Activated CD8-positive, alpha-beta T cell treated with anti-CD3 and anti-CD28 coated beads, Interleukin-2, amount 10 ng/mL, durations not matched to agents 7 days and 5 days (primary cell): ENCODE results near the gene ZFP64. TPM values are rescaled to one million over a fixed set of nuclear protein-coding genes. Genes with fewer than 3 reads are reported as not detected.
"Not testable (repeated sequence)": the region's sequence is repeated elsewhere in the genome, so short reads cannot be mapped to it uniquely, and the experiment has no call there.

Experiments used
- ATAC-seq: fragments of 150-1000 bp; cut with Tn5 transposase; one replicate; pipeline ENCODE4 v1.10.0; 2021; ENCODE audit warnings: moderate library complexity
- CTCF ChIA-PET: fragments of 350-600 bp; sonication (Branson Sonifier 250); formaldehyde crosslinking; loops from one replicate; lab custom pipeline; 2021; ENCODE audit warnings: antibody characterized with exemption; lab: Charles Lee
- POLR2A ChIA-PET: fragments of 350-600 bp; sonication (Branson Sonifier 250); formaldehyde crosslinking; loops from one replicate; lab custom pipeline; 2021; ENCODE audit warnings: antibody characterized with exemption; lab: Charles Lee
- DNase-seq: peaks from one replicate; pipeline ENCODE4 v3.0.0-alpha.2; 2020
- H3K27ac Mint-ChIP-seq: one replicate; pipeline ENCODE4 v1.8.0; 2021; ENCODE audit warnings: mild to moderate bottlenecking, mixed read lengths
- H3K27me3 Mint-ChIP-seq: one replicate; pipeline ENCODE4 v1.8.0; 2021; ENCODE audit warnings: low read depth, mixed read lengths
- H3K36me3 Mint-ChIP-seq: one replicate; pipeline ENCODE4 v1.8.0; 2021; ENCODE audit warnings: low read depth, mixed read lengths
- H3K4me1 Mint-ChIP-seq: one replicate; pipeline ENCODE4 v1.8.0; 2021; ENCODE audit warnings: low read depth, mixed read lengths
- H3K4me3 Mint-ChIP-seq: one replicate; pipeline ENCODE4 v1.8.0; 2021; ENCODE audit warnings: mild to moderate bottlenecking, mixed read lengths
- H3K9me3 Mint-ChIP-seq: one replicate; pipeline ENCODE4 v1.8.0; 2022; ENCODE audit warnings: mixed read lengths; ENCODE audit not compliant: insufficient read depth
- total RNA-seq, 2 experiments: library from RNA; stranded (reverse); gene quantifications; one replicate each; pipeline ENCODE4 v1.2.3, GENCODE V29; 2021

ZFP64 gene
- total RNA-seq, 2 experiments from 2014 or later = 10.4 to 10.5 TPM

DNA sequence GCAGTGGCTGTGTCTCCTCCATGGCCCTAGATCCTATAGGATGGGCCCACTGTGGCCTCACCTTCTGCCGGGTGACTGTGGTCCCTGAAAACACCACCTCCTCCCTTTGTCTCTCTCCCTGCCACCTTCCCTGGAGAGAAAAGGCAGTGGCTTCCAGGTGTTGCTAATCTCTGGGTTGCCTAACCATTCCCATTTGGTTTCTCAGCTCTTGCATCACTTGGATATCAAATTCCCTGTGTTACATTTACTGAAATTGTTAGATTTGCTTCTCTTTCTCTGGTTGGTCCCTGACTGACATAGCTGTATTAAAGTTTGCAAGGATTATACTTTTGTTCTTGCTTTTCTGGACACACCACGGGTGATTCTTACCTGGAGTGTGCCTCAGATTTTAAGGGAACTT is 9.3 kb upstream of the ZFP64 start:
- H3K27ac Mint-ChIP-seq = no peak overlapping the region
- DNase-seq (no peak), ATAC-seq (no peak)
- ChIA-PET CTCF (no interaction called here), POLR2A (no interaction called here)
- H3K27me3 Mint-ChIP-seq = no peaks in the 10 kb centered on the region
- H3K9me3 Mint-ChIP-seq = no peaks in the 10 kb centered on the region
- no peaks in the 10 kb centered on the region for H3K4me1 Mint-ChIP-seq
- no peaks in the 10 kb centered on the region for H3K36me3 Mint-ChIP-seq
- H3K4me3 Mint-ChIP-seq = no peak overlapping the region

DNA sequence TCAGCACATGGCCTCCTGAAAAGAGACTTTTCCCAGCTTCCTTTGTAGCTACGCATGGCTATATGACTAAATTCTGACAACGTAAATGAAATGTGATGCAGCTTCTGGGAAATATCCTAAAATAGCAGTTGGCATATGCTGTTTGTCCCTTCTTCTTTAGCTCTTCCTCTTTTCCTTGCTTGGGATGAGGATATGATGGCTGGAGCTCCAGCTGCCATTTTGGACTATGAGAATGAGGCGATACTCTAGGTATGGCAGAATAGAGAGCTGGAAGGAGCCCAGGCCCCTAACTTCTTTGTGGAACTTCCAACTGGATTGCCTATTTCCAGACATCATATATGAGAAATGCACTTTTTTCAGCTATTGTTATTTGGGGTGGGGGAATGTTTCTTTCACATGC is 5.3 kb upstream of the ZFP64 start:
- Mint-ChIP-seq H3K4me1 (peaks cover 9% of the 10 kb centered on the region), H3K36me3 (no peaks in the 10 kb centered on the region), H3K9me3 (no peaks in the 10 kb centered on the region), H3K27ac (no peak overlapping the region), H3K4me3 (no peak overlapping the region), H3K27me3 (no peaks in the 10 kb centered on the region)
- ATAC-seq (no peak), DNase-seq (no peak)
- ChIA-PET CTCF (no interaction called here), POLR2A (no interaction called here)

DNA sequence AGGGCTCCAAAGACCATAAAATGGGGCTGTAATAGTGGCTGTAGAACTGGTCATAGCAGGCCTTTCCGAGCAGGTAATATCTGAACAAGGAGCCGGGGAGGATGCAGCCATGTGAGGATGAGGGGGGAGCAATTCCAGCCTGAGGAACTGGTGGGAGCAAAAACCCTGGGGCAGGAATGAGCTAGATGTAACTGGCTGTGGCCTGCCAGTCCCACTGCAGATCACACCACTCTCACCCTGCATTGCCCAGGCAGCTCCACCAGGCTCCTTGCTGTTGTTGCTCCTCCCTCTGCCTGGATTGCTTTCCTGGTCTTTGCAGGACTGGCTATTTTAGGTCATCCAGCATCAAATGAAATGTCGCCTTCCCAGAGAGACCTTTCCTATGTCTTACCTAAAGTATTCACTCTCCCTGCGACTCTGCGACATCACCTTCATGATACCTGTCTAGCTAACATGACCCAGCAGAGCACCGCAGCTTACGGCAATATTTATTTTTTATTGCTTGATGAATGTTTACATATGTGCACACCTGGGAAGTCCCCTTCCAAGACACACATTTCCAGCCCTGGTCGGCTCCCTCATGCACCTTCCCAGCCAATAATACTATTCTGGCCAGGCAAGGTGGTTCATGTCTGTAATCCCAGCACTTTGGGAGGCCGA is 2.4 kb upstream of the ZFP64 start:
- no peak for DNase-seq
- Mint-ChIP-seq H3K27me3 (no peaks in the 10 kb centered on the region), H3K27ac (no peak overlapping the region), H3K4me1 (peaks cover 21% of the 10 kb centered on the region), H3K9me3 (no peaks in the 10 kb centered on the region), H3K36me3 (no peaks in the 10 kb centered on the region), H3K4me3 (no peak overlapping the region)
- ChIA-PET CTCF (no interaction called here), POLR2A (no interaction called here)
- ATAC-seq = no peak

DNA sequence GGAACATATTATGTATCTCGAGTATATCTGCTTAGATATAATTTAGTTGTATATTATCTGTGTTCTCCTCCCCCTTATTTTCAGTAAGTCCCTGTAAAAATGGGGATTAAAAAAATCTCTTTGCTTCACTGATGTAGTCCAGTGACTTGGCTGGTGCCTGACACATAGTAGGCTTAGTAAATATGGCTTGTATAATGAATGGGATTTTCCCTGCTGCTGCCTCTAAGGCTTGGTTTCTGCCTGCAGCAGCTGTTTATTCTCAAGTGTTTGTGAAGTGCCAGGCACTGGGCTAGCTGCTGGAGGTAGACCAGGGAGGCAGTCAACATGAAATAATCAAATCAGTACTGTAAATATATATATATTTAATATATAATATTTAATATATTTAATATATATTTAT is 1.6 kb upstream of the ZFP64 start:
- H3K27ac Mint-ChIP-seq = no peak overlapping the region
- no peaks in the 10 kb centered on the region for H3K27me3 Mint-ChIP-seq
- CTCF ChIA-PET = interaction anchor here (1.0 to 1.6 kb wide), 2 partner anchors 88 to 113 kb away, joined by 3 to 5 read pairs; no protein-coding TSS in a partner anchor
- no peak for DNase-seq
- ATAC-seq = no peak
- no peaks in the 10 kb centered on the region for H3K9me3 Mint-ChIP-seq
- peak overlapping the region; percentile 77 for H3K4me3 Mint-ChIP-seq
- no peaks in the 10 kb centered on the region for H3K36me3 Mint-ChIP-seq
- H3K4me1 Mint-ChIP-seq = peaks cover 21% of the 10 kb centered on the region
- POLR2A ChIA-PET = no interaction called here

DNA sequence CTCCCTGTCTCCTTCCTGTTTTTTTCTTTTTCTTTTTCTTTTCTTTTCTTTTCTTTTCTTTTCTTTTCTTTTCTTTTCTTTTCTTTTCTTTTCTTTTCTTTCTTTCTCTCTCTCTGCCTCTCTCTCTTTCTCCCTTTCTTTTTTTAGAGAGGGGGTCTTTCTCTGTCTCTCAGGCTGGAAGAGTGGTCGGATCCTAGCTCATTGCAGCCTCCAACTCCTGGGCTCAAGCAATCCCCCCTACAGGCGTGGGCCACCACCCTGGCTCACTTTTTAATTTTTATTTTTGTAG is 1.1 kb upstream of the ZFP64 start:
- H3K4me1 Mint-ChIP-seq = peaks cover 21% of the 10 kb centered on the region
- H3K27me3 Mint-ChIP-seq, DNase-seq, H3K9me3 Mint-ChIP-seq, H3K36me3 Mint-ChIP-seq, H3K27ac Mint-ChIP-seq, ATAC-seq: not testable (repeated sequence)
- ChIA-PET POLR2A (interaction anchor here (0.7 to 1.1 kb wide), 3 partner anchors 11 to 210 kb away, joined by 3 to 4 read pairs (median 3); no protein-coding TSS in a partner anchor), CTCF (interaction anchor here (1.0 to 1.6 kb wide), 3 partner anchors 14 to 113 kb away, joined by 3 to 5 read pairs (median 4); no protein-coding TSS in a partner anchor)
- peak overlapping the region; percentile 77 for H3K4me3 Mint-ChIP-seq

DNA sequence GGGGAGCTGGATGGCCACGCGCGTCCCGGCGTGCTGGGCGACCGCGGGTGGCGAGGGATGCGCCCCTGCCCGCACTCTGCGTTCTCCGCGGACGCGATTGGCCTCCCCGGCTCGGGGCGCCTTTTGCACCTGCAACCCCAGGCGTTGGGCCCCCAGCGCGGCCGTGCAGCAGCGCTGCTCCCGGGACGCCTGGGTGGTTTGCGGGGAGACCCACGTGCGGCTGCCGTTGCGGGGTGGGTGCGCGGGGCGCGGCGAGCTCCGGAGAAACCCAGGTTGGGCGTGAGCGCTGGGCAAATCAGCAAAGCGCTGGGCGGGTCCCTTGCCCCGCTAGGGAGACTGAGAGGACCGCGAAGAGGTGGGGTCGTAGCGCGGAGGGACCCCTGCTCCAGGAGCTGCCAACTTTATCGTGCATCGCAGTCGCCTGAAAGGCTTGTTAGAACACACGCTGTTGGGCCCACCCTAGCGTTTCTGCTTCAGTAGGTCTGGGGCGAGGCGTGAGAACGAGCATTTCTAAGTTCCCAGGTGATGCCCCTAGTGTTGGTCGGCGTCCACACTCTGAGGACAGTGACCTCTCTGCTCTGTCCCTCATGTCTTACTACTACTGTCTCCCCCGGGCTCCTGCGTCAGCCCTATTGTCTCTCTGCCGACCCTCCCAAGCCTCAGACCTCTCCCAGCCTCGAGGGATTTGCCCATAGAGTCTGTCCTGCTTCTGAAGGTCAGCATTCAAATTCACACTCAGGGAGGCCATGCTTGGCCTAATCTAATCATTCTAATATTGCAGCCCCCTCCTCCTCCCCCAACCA is 538 bp upstream of the ZFP64 start:
- Mint-ChIP-seq H3K4me3 (peak overlapping the region; percentile 77), H3K27me3 (no peaks in the 10 kb centered on the region), H3K4me1 (peaks cover 21% of the 10 kb centered on the region), H3K36me3 (no peaks in the 10 kb centered on the region), H3K27ac (peak overlapping the region; percentile 84), H3K9me3 (no peaks in the 10 kb centered on the region)
- DNase-seq (peak; percentile 58), ATAC-seq (peak; percentile 63)
- ChIA-PET CTCF (interaction anchor here (0.9 to 1.6 kb wide), 13 partner anchors 12 to 114 kb away, joined by 3 to 7 read pairs (median 3); no protein-coding TSS in a partner anchor), POLR2A (interaction anchor here (0.7 to 1.1 kb wide), 7 partner anchors 10 to 218 kb away, joined by 3 to 6 read pairs (median 3); no protein-coding TSS in a partner anchor)

DNA sequence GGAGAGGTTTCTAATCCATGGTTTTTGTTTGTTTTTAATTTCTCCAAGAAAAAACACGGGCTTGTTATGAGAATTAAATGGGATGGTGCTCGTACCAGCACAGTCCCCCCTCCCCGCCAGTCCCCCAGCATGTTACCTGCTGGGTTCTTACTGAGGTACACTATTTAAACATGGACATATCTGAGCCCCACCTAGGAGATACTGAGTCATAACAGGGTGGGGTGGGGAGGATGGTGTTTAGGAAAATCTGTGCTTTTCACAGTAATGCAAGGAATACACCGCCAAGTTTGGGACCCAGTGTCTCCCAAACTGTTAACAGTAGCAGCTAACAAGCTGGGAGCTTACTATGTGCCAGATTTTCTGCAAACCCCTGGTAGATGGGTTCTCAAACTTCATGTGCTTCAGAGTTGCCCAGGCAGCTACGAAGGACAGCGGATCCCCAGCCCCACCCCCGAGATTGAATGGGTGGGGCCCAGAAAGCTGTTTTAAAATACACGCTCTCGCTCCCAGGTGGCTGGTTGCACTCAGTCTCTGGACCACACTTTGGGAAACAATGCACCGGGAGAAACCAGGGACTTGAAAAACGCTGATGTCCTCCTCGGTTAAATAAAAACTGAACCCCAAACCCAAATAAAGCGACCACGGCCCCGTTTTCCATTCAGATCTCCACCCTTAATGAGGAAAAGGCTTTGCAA is 995 bp downstream of the ZFP64 start:
- ChIA-PET CTCF (interaction anchor here (0.6 to 1.7 kb wide), 5 partner anchors 9 to 1378 kb away, joined by 3 to 7 read pairs (median 3); no protein-coding TSS in a partner anchor), POLR2A (interaction anchor here (0.6 to 1.0 kb wide), 3 partner anchors 12 to 1221 kb away, joined by 3 to 6 read pairs (median 4); no protein-coding TSS in a partner anchor)
- H3K4me3 Mint-ChIP-seq = peak overlapping the region; percentile 95
- H3K36me3 Mint-ChIP-seq = peaks cover 6% of the 10 kb centered on the region
- no peaks in the 10 kb centered on the region for H3K27me3 Mint-ChIP-seq
- peak overlapping the region; percentile 92 for H3K27ac Mint-ChIP-seq
- H3K9me3 Mint-ChIP-seq = no peaks in the 10 kb centered on the region
- peak; percentile 40 for ATAC-seq
- DNase-seq = peak; percentile 57
- peaks cover 21% of the 10 kb centered on the region for H3K4me1 Mint-ChIP-seq

DNA sequence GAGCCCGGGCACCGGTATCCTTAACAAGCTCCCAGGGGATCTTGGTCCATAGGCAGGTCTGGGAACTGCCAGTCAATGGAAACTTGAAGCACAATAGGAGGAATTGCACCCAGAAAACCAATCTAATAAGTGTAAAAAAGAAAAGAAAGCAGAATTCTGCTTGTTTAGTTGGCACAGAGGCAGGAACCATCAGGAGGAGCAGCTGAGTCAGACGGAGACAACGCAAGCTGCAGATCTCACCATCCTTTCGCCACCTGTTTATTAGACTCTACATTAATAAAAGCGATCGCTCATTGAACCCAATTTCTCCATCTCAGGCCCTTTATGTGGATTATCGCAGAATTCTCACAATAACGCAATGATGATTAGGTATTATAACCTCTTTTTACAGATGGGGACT is 9.8 kb downstream of the ZFP64 start:
- Mint-ChIP-seq H3K4me1 (peaks cover 13% of the 10 kb centered on the region), H3K4me3 (no peak overlapping the region), H3K36me3 (peaks cover 20% of the 10 kb centered on the region), H3K9me3 (no peaks in the 10 kb centered on the region), H3K27me3 (no peaks in the 10 kb centered on the region), H3K27ac (no peak overlapping the region)
- DNase-seq (no peak), ATAC-seq (no peak)
- ChIA-PET CTCF (interaction anchor here (0.8 kb wide), 1 partner anchor 9 kb away, joined by 3 read pairs; no protein-coding TSS in a partner anchor), POLR2A (interaction anchor here (1.0 kb wide), 1 partner anchor 10 kb away, joined by 3 read pairs; no protein-coding TSS in a partner anchor)

DNA sequence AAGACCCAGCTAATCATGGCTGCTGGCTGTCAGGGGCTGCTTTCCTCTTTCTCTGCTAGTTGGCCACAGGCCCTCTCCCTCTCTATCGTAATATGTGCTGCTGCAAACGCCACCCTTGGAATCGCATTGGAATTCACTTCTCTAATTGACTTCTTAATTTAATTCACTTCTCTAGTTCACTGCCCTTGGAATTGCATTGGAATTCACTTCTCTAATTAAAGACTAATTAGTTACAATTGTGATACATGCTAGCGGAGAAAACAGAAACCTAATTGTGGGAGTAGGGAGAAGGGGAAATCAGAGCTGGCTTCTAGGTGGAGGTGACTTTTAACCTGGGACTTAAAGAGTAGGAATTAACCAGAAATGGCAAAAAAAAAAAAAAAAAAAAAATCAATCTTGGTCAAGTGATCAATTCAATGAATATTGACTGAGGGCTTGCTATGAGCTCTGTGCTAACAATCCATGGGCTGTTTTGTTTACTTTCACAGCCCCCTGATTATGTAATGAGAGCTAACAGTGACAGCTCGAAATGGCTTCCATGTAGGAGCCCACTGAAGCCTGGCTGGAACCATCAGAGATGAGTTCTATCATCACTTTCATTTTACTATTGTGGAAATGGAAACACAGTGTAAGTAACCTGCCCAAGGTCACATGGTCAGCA is 11.3 kb downstream of the ZFP64 start:
- H3K27ac Mint-ChIP-seq = no peak overlapping the region

DNA sequence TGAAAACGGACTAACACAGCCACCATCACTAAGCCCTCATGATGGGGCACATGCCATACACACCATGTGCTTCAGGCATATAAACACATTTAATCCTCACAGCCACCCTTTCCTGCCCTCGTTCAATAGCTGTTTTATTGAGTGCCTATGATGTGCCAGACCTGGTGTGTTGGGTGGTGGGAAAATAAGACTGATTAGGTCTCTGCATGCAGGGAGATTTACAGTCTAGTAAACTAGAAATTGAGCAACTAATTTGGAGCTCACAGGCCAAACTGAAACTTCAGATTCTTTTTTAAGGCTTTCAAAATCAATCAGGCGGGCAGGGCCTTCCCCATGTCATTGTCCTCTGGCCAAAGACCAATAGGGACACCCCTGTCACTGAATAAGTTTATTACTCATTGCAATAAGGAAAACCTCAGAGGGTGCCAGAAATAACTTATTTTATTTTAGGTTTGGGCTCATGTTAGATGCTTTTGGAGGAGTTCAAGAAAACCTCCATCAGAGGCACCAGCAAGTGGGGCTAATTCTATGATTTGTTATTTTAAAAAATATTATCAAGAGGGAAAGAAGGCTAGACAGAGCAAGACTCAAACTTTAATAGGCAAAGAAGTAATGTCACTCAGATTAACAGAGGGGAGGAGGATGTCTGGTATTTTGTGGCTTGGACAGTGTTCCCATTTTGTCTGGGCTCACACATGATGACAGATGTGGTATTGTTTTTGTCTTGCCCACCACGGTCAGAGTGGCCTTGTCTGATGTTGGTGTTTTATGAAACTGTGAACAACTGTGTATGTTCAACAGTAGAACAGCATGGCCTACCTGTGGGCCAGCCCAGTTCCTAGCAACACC is 12.0 kb downstream of the ZFP64 start:
- POLR2A ChIA-PET = interaction anchor here (1.0 kb wide), 1 partner anchor 12 kb away, joined by 4 read pairs; the partner anchor contains the start of gene ZFP64
- DNase-seq = no peak
- ATAC-seq = no peak
- no peaks in the 10 kb centered on the region for H3K27me3 Mint-ChIP-seq
- CTCF ChIA-PET = interaction anchor here (1.0 to 1.3 kb wide), 3 partner anchors 12 to 51 kb away, joined by 3 to 5 read pairs (median 3); partner anchors contain the start of gene ZFP64
- H3K4me1 Mint-ChIP-seq = peaks cover 13% of the 10 kb centered on the region
- peaks cover 16% of the 10 kb centered on the region for H3K36me3 Mint-ChIP-seq
- H3K27ac Mint-ChIP-seq = no peak overlapping the region
- H3K9me3 Mint-ChIP-seq = no peaks in the 10 kb centered on the region
- no peak overlapping the region for H3K4me3 Mint-ChIP-seq

More for the DNA sequence above, 11.3 kb downstream of the ZFP64 start:
- ChIA-PET POLR2A (interaction anchor here (0.5 kb wide), 1 partner anchor 50 kb away, joined by 3 read pairs; no protein-coding TSS in a partner anchor), CTCF (interaction anchor here (1.1 kb wide), 1 partner anchor 12 kb away, joined by 3 read pairs; no protein-coding TSS in a partner anchor)
- DNase-seq (no peak), ATAC-seq (no peak)
- Mint-ChIP-seq H3K36me3 (peaks cover 16% of the 10 kb centered on the region), H3K27me3 (no peaks in the 10 kb centered on the region), H3K9me3 (no peaks in the 10 kb centered on the region), H3K4me1 (peaks cover 13% of the 10 kb centered on the region), H3K4me3 (no peak overlapping the region)
